ENCODE results near the gene SLC14A1. TPM values are rescaled to one million over a fixed set of nuclear protein-coding genes. Genes with fewer than 3 reads are reported as not detected.
A peak's percentile ranks its signal among the peaks of the same experiment; 100 is the strongest.
"Not testable (repeated sequence)": the region's sequence is repeated elsewhere in the genome, so short reads cannot be mapped to it uniquely, and the experiment has no call there.

SLC14A1 gene
- total RNA-seq, 4 donors from 2014 or later = 3.0 to 16.0 (median 10.1) TPM

DNA sequence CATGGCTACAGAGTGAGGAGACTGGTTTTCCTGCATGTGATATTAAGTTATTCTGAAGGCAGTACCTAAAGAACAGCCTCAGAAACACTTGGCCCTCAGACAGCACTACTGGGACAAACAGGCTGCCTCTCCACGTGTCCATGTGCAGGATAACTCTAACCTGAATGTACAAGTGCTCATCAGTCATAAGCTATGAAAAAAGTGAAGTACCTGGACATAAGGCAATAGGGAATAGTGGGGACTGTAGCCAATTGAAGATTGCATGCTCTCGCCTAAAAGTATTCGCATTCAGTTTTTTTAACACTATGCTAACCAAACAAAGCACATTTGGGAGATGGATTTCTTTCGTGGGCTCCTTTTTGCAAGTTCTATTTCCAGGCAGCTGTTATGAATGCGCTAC lies 33.0 kb downstream of the SLC14A1 start:
- no peak for TF ChIP-seq EP300 (IDR thresholded peaks at IDR 0.05)
- TF ChIP-seq POLR2AphosphoS5 (IDR thresholded peaks at IDR 0.05) = no peak
- TF ChIP-seq, protein P1, sequence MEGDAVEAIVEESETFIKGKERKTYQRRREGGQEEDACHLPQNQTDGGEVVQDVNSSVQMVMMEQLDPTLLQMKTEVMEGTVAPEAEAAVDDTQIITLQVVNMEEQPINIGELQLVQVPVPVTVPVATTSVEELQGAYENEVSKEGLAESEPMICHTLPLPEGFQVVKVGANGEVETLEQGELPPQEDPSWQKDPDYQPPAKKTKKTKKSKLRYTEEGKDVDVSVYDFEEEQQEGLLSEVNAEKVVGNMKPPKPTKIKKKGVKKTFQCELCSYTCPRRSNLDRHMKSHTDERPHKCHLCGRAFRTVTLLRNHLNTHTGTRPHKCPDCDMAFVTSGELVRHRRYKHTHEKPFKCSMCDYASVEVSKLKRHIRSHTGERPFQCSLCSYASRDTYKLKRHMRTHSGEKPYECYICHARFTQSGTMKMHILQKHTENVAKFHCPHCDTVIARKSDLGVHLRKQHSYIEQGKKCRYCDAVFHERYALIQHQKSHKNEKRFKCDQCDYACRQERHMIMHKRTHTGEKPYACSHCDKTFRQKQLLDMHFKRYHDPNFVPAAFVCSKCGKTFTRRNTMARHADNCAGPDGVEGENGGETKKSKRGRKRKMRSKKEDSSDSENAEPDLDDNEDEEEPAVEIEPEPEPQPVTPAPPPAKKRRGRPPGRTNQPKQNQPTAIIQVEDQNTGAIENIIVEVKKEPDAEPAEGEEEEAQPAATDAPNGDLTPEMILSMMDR (IDR thresholded peaks at IDR 0.05) = no peak
- TF ChIP-seq POLR2A (IDR thresholded peaks at IDR 0.05) = no peak
- Histone ChIP-seq H3K9me3 (no peaks in the 10 kb centered on the region), H3K27ac (no peak overlapping the region), H3K27me3 (no peaks in the 10 kb centered on the region), H3K4me1 (peaks cover 4% of the 10 kb centered on the region), H3K4me3 (no peak overlapping the region), H3K36me3 (no peaks in the 10 kb centered on the region)
- 83% methylated on average over 5 of the region's 5 CpGs for WGBS
- no peak for DNase-seq (ENCODE audit: low spot score in 2 of 2)

DNA sequence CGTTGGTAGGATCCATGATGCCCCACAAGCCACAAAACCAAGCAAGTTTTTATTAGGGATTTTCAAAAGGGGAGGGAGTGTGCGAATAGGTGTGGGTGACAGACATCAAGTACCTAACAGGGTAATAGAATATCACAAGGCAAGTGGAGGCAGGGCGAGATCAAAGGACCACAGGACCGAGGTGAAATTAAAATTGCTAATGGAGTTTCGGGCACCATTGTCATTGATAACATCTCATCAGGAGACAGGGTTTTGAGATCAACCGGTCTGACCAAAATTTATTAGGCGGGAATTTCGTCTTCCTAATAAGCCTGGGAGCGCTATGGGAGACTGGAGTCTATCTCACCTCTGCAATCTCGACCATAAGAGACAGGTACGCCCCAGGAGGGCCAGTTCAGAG lies 33.7 kb downstream of the SLC14A1 start:
- WGBS = 79% methylated on average over 11 of the region's 11 CpGs
- not testable (repeated sequence) for H3K27ac ChIP-seq; DNase-seq (ENCODE audit: low spot score in 2 of 2); H3K27me3 ChIP-seq; H3K9me3 ChIP-seq; H3K4me1 ChIP-seq; H3K36me3 ChIP-seq; H3K4me3 ChIP-seq

DNA sequence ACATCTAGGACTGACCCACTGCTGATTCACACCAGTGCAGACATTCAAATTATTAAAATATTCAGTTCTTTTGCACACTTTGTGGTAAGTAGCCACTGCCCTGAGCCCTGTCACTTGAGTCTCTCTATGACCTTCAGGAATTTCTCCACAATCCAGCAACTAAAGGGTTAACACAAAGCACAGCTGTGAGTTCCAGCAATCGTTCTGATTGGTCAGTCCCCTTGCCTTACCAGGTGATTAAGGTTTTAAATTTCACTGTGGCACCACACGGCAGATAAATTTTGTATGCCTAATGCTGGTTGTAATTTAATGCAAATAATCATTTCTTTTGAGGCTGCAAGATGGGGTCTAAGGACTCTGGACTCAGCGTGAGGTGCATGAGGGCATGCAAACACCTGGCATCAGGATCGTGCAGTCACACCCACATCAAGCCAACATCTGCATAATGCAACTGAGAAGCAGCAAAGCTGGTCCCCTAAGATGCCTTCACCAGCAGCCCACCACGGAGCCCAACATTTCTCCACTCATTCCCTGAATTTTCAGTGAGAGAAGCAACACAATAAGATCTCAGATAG lies 36.6 kb downstream of the SLC14A1 start:
- Histone ChIP-seq H3K4me1 (peaks cover 12% of the 10 kb centered on the region), H3K27ac (no peak overlapping the region), H3K4me3 (no peak overlapping the region), H3K9me3 (no peaks in the 10 kb centered on the region), H3K36me3 (no peaks in the 10 kb centered on the region), H3K27me3 (no peaks in the 10 kb centered on the region)
- TF ChIP-seq EP300 (IDR thresholded peaks at IDR 0.05) = no peak
- TF ChIP-seq, protein P1 (IDR thresholded peaks at IDR 0.05) = no peak
- TF ChIP-seq POLR2AphosphoS5 (IDR thresholded peaks at IDR 0.05) = no peak
- TF ChIP-seq POLR2A (IDR thresholded peaks at IDR 0.05) = no peak
- DNase-seq (ENCODE audit: low spot score in 2 of 2) = no peak
- WGBS = 13% methylated on average over 5 of the region's 5 CpGs

DNA sequence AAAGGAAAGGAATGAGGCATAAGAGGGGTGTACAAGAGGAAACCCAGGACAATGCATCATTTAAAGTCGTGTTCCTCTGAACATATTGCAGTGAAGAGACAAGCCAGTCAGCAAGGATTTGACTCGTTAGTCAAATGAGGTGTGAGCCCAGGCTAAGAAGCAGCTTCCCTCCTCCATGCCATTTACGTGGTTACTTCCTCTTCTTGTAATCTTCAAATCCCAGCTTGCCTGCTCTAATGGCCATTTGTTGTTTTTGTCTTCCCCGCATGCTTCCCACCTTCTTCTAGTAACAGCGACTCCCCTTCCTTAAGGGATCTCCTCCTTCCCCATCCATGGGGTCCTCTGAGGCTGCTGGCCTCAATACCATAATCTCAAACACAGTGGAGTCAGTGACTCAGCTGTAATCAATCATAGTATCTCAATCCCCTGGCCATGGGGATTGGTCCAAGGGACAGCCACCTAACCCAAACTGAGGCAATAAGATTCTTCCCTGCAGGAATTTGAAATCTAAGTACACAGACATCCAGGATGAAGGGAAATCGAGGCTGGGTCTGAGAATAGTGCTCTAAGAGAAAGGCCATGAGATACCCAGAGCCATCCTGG lies 37.6 kb downstream of the SLC14A1 start:
- WGBS = 55% methylated on average over 6 of the region's 6 CpGs

DNA sequence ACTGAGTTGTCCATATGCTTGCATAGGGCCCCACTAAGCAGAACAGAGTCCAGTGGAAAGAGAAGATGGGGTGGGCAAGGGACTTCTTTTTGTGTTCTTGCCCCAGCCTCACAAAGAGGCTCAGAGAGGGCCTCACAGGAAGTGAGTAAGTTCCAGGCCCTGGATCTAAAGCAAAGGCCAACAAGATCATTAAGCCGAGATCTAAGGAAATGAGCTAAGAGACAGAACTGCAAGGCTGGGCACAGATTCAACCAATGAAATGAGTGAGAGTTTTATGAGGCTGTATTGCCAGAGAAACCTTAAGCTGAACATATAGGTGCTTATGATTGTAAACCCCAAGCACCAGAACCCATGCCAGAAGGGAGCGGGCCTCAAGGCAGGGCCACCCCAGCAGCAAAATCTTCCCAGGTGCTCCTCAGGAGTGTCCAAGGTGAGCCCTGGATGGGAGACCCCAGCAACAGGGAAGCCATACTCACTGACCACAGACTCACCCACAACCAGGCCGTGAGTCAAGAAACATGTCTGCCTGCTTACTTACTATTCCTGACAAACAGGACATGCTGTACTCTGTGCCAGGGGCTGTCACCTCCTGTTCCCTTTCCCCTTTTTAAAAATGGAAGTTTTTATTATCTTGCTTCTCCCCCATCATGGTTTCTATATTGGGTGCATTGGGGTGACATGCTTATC lies 40.2 kb downstream of the SLC14A1 start:
- Histone ChIP-seq H3K27ac (peak overlapping the region; percentile 11), H3K27me3 (no peaks in the 10 kb centered on the region), H3K4me3 (no peak overlapping the region), H3K9me3 (no peaks in the 10 kb centered on the region), H3K4me1 (peaks cover 8% of the 10 kb centered on the region), H3K36me3 (no peaks in the 10 kb centered on the region)
- DNase-seq (ENCODE audit: low spot score in 2 of 2) = no peak
- WGBS = 69% methylated on average over 3 of the region's 3 CpGs
- no peak for TF ChIP-seq POLR2A (IDR thresholded peaks at IDR 0.05)
- TF ChIP-seq POLR2AphosphoS5 (IDR thresholded peaks at IDR 0.05) = no peak
- TF ChIP-seq, protein P1 (IDR thresholded peaks at IDR 0.05) = no peak
- no peak for TF ChIP-seq EP300 (IDR thresholded peaks at IDR 0.05)

More for the DNA sequence above, 37.6 kb downstream of the SLC14A1 start:
- peaks cover 8% of the 10 kb centered on the region for H3K4me1 ChIP-seq
- TF ChIP-seq, protein P1 (IDR thresholded peaks at IDR 0.05) = no peak
- TF ChIP-seq EP300 (IDR thresholded peaks at IDR 0.05) (no peak), POLR2AphosphoS5 (IDR thresholded peaks at IDR 0.05) (no peak), POLR2A (IDR thresholded peaks at IDR 0.05) (no peak)
- no peaks in the 10 kb centered on the region for H3K27me3 ChIP-seq
- H3K4me3 ChIP-seq = no peak overlapping the region
- no peak overlapping the region for H3K27ac ChIP-seq
- H3K36me3 ChIP-seq = no peaks in the 10 kb centered on the region
- no peak for DNase-seq (ENCODE audit: low spot score in 2 of 2)
- H3K9me3 ChIP-seq = no peaks in the 10 kb centered on the region

Data from suprapubic skin (tissue), 4 donors.